GM19438 (cell line): ENCODE data around the gene CPNE1.

Experiments used
- ATAC-seq: cut with Tn5 transposase; IDR thresholded peaks from one replicate; pipeline ENCODE4 v1.9.1; 2021; ENCODE audit warnings: low read depth; ENCODE audit not compliant: unreplicated experiment

CPNE1 gene

DNA sequence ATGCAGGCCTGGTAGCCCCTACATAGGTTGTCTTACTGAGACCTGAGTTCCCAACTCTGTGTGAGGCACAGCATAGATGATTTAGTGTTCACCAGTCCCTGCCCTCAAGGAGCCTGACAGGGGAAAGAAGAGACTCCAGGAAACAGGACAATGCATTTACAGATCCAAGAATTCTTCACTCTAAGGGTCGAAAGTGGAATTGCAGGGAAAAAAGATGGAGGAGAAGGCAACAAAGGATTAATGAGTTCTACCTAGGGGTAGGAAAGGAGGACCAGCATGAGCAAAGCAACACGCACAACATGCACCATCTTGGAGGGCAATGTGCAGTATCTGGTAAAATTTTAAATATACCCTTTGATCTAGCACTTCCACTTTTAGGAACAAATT lies 43.1 kb downstream of the CPNE1 start:
- no peak for ATAC-seq

DNA sequence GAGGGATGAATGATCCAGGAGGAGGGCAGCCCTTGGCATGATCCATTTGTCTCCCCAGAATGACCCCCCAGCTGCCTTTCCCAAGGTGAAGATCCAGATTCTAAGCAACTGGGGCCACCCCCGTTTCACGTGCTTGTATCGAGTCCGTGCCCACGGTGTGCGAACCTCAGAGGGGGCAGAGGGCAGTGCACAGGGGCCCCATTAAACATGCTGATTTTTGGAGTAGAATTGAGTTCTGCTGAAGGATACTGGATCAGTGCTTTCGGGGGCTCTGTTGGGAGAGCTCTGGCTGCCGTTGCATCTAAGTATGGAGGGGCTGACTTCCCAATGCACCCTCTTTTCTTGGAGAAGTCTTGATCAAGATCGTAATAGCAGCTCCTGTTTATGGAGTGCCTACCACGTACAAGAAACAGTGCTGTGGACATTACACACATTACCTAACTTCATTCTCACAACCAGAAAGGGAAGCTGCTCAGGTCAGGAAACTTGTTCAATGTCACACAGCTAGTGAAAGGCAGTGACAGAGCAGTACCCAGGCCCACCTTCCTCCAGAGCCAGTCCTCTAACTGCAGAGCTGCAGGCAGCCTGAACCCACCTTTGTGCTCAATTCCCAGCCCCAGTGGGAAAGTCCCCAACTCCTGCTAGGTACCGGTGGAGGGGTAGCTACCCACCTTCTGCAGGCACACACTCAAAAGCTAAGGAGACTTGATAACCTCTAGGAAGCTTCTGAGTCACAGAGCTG lies 43.7 kb downstream of the CPNE1 start:
- ATAC-seq, result no peak

DNA sequence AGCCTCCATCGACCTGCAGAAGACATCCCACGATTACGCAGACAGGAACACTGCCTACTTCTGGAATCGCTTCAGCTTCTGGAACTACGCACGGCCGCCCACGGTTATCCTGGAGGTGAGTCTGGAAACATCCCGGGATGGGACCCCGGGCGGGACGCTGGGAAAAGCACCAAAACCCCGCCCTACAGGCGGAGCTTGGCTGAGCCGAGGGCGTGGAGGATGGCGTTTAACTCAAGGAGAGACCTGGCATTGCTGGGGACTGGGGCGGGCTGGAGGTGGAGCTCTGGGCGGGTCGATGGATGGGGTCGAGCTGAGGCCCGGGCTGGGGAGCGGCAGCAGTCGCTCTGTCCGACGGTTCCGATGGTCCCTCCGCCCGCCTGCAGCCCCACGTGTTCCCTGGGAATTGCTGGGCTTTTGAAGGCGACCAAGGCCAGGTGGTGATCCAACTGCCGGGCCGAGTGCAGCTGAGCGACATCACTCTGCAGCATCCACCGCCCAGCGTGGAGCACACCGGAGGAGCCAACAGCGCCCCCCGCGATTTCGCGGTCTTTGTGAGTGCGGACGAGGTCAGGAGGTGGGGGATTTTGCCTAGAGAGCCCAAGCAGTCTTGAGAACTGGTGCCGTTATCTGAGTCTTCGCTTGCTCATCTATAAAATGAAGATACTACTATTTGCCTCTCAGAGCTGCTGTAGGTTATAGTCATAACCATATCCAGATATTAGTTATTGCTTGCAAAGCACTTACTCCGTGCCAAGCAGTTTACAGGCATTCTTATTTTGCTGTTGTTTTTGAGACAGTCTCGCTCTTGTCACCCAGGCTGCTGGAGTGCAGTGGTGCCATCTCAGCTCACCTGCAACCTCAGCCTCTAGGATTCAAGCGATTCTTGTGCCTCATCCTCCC lies 45.3 kb downstream of the CPNE1 start:
- no peak for ATAC-seq

DNA sequence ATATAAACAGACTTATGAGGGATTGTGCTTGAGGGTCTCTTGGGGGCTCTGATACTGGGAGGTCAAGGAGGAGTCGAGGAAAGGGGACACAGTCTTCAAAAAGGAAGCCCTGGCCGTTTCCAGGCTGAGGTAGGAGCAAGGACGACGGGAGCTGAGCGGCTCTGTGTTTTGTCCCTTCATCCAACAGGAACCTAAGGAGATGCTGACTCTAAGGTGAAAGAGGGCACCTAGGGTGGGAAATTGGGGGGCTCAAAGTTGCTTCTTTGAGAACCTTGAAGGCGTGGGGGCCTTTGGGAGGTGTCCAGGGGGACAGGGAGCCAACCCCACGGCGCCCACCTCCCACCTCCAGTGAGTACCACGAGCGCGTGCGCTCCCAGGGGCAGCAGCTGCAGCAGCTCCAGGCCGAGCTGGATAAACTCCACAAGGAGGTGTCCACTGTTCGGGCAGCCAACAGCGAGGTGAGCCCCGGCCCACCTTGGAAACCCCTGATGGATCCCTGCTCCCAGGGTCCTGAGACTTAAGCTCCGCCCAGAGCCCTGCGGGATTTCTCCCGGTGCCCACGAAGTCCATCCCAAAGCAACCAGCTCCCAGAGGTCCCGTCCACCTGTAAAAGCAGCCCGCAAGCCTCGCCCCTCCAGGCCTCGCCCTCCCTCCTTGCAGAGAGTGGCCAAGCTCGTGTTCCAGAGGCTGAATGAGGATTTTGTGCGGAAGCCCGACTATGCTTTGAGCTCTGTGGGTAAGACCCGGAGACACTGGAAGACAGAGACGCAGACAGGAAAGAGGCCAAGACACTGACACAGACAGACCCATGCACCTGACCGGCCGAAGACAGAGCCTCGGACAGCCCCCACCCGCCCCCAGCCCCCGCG lies 46.2 kb downstream of the CPNE1 start:
- ATAC-seq, result no peak

DNA sequence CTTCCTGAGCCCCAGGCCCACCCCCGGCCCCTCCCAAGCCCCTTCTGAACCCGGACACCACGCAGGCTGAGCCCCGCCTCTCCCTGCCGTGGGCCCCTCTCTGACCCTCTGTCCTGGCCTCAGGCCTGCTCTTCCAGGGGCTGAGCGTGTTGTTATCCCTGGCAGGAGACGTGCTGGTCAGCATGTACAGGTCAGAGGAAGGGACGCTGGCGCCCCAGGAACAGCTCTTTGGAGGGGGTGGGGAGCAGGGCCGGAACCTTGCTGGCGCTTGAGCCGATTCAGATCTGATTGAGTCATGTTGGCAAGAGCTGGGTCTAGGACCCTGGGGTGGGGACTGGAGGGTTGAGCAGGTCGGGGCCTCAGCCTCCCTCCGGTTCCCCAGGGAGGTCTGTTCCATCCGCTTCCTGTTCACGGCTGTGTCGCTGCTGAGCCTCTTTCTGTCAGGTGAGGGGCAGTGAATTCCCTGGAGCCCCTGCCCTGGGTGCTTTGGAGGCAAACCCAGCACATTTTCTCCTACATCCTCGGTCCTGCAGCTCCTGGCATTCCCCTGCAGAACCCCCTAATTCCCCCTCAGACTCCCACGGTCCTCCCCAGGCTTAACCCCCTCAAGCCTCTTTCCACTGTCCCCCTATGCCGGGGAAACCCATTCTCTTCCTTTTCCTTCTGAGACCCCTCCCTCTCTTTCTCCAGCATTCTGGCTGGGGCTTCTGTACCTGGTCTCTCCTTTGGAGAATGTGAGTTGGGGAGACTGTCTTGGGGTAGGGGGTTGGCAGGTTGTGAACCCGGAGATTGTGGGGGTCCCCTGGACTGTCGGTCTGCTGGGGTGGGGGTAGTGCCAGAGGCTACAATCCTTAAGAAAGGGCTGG lies 47.1 kb downstream of the CPNE1 start:
- ATAC-seq, result no peak

DNA sequence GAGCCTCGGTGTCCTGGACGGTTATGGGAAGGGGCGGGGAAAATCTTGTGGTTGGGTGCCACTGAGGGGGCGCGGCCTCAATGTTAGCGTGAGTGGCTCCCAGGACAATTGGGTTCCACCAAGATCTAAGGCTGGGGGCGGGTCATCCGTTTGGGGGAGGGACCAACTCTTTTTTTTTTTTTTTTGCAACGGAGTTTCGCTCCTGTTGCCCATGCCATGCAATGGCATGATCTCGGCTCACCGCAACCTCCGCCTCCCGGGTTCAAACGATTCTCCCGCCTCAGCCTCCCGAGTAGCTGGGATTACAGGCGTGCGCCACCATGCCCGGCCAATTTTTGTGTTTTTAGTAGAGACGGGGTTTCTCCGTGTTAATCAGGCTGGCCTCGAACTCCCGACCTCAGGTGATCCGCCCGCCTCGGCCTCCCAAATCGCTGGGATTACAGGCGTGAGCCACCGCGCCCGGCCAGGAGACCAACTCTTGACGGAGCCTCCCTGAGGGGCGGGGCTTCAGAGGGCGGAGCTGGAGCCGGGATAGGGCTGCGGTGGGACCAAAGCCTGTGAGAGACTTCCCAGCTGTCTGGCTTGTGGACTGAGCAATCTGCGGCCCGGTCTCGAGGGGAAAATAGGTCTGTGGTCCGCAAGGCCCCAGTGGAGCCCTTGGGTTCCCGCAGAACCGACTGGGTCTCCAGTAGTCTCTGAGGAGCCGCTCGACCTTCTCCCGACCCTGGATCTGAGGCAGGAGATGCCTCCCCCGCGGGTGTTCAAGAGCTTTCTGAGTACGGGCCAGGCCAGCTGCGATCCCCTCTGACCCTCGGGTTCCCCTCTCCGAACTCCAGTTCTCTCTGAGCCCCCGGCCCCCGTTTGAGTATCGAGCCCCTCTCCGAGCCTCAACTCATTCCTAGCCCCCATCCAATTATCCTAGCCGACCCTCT lies 48.0 kb downstream of the CPNE1 start:
- ATAC-seq, result peak; percentile 33

DNA sequence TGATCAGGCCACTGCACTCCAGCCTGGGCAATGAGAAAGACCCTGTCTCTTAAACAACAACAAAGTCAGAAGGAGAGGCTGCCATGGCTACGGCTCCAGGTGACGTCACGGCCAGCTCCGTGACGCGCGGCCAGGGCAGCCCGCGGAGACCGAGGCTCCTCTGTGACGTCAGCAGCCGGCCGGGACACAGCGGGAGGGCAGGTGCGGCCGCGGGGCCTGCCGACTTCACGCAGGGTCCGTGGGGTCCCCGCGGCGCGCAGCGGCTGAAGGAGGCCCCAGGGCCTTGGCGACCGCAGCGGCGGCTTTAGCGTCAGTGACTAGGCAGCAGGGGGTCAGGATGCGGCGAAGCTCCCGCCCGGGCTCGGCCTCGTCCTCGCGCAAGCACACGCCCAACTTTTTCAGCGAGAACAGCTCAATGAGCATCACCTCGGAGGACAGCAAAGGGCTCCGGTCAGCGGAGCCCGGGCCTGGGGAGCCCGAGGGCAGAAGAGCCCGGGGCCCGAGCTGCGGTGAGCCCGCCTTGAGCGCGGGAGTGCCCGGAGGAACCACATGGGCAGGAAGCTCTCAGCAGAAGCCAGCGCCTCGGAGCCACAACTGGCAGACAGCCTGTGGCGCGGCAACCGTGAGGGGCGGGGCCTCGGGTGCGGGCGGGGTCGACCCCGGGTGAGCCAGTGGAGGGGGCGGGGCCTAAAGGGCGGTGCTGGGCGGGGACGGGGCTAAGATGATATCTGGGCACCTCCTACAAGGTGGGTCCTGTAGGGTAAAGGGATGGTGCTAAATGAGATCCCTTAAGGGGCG lies 48.8 kb downstream of the CPNE1 start, which contains the start of gene SPAG4:
Gene SPAG4, plus strand, starts transcription at position 163 of the 798 bp plus-strand sequence. Its CDS starts 175 bp downstream, at position 338.
- peak; percentile 78 for ATAC-seq

DNA sequence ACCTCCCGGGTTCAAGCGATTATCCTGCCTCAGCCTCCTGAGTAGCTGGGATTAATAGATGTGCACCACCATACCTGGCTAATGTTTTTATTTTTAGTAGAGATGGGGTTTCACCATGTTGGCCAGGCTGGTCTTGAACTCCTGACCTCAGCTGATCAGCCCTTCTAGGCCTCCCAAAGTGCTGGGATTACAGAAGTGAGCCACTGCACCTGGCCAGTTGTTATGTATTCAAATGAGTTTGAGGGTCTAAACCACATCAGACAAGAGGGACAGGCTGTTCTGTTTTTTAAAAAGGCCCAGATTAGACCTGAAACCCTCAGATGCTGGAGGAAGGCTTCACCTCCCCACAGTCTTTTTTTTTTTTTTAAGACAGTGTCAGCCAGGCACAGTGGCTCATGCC lies 53.2 kb downstream of the CPNE1 start:
- no peak for ATAC-seq

DNA sequence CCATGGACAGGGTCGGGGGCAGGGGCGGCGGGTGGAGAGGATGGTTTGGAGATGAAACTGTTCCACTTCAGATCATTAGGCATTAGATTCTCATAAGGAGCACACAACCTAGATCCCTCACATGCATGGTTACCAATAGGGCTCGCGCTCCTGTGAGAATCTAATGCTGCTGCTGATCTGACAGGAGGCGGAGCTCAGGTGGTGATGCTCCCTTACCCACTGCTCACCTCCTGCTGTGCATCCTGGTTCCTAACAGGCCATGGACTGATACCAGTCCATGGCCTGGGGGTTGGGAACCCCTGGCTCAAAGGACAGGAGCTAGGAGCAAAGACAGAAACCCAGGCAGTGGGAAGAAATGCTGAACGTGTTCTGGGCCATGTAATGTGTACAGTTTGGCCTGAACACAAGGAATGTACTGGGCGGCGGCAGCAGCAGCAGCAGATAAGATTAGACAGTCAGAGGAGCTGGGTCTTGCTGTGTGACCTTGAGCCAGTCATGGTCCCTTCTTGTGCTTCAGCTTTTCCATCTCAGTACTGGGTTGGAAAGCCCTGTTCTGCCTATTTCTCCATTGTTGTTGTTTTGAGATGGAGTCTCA lies 53.8 kb downstream of the CPNE1 start:
- ATAC-seq, result no peak

DNA sequence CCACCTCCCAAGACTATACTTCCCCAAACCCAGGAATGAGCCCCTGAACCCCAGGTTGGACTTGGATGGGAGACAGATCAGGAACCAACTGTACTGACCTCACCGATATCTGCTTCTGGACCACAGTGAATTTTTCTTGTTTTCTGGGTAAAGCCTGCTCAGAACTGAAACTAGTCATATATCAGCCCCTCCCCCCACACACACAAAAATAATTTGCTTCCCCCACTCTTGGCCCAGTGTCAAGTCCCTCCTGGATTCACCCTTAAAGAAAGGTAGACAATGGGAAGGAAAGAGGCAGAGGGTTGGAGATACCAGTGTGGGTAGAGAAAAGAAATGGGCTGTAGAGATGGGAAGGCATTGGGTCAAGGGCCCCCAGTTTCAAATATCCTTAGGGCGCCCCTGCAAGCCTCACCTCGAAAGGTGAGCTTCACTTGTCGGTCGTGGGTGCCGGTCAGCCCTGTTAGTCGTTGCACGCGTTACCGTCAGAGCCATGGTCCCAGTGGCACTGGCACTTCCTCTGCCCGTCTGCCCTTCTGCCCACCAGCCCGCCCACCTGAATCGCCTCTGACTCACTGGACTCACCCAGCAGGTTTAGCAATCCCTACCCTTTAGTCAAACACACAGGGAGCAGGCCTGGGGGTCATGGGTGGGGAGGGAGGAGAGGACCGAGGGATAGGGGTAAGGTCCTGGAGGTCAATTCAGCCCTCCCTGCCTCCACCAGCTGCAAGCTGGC lies 57.5 kb downstream of the CPNE1 start:
- no peak for ATAC-seq

DNA sequence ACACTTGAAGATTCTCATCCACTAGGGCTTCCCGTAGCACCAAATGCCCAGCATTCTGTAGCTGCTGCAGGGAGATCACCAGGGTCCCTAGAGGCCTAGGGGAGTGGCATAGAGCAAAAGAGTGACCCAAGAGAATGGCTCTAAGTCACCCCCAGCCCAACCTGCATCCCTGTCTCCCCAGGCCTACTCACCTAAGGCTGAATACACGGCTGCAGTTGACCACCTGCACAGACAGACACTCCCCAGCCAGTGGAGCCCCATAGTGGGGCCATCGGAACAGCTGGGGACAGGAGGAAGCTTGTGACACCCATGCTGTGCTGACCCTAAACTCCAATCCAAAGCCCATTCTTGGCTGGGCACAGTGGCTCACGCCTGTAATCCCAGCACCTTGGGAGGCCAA lies 58.6 kb downstream of the CPNE1 start:
- no peak for ATAC-seq

DNA sequence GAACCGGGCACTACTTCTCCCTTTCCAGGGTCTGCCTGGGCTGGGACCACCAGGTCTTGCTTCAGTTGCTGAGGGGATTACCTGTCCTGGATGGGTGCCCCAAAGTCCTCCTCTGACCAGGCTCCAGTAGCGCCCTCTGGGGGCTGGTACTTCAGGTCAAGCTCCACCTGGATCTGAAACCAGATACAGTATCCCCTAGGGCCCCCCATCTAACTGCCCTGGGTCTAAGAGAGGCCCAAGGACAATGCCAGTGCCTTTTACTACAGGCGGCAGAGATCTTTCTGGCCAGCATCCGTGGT lies 60.3 kb downstream of the CPNE1 start:
- no peak for ATAC-seq

DNA sequence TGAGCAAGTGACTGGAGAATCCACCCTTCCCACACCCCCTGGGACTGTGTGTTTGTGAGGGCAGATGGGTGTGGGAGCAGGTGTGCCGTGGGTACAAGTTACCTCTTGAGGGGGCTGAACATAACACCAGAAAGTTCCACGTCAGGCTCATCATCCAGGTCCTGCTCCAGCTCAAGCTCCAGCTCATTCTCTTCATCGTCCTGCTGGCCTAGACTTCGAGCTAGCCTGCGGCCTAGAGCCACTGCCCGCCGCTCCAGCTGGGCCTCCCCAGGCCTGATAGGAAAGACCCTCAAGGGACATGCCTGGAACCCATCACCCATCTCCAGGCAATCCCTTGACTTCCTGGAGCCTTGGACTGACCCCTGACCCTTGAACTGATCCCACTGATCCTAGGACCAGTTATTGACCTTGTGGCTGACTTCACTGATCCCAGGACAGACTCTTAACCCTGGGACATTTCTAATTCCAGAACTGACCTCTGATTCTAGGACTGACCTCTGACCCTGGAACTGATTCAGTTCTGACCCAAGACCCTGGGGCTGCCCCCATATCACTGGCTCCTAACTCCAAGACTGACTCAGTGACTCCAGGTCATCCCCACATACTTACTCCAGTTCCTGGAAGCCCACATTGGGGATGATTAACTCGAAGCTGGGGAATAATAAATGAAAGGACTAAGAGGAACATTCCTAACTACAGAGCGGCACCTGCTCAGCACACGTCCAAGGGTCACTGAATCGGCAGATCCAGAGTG lies 60.8 kb downstream of the CPNE1 start:
- ATAC-seq, result no peak

DNA sequence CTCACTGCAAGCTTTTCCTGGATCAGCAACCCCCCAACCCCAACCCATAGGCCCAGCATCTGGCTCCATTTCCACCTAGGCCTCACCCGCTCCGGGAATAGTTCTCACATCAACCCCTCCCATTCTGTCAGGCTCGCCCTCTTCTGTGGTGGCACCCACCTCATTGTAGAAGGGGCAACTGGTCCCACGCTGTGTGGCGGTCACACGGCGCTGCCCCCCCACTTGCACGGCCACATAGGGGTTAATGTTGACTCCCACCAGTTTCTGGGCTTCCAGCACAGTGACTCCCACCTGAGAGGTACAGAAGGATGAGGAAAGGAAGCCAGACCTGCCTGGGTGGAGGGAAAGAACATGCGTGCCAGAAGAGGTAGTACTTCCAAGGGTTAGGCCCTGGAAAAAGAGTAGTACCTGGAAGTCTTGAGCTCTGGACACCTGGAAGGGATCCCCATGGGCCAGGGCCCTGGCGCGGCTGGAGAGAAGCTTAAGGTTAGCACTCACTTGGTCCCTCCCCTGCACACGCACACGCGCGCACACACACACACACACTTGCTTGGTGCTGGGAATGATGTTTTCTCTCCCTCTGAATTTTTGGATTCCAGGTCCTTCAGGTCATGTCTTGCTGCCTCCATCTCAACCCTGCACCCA lies 61.7 kb downstream of the CPNE1 start:
- ATAC-seq, result no peak

DNA sequence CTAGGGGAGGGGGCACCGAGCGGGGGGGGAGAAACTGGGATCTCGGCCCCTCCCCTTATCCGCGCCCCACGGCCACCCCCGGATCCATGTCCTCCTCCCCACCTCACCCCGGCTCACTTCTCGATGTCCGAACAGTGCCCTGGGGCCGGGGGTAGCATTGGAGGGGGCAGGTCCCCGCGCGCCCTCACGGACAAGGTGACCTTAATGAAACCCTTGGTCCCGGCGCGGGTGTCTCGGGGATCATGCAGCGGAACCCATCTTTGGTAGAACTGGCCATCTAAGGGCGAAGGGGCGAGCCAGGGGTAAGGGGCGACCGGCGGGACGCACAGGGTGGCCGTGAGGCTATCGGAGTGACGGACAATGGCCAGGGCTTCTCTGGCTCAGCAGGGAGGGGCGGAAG lies 62.7 kb downstream of the CPNE1 start:
- ATAC-seq, result no peak
